MM.1S (cell line): ENCODE results near the gene ELP2.
"Not testable (repeated sequence)": the region's sequence is repeated elsewhere in the genome, so short reads cannot be mapped to it uniquely, and the experiment has no call there.

Source experiments
- CTCF ChIP-seq: fragments of 300-600 bp; sonication (generic); IDR thresholded peaks from 2 replicates; pipeline ENCODE4 v1.5.1; 2016; ENCODE audit warnings: antibody characterized with exemption, low read length, mixed read lengths
- EZH2 ChIP-seq: fragments of 300-600 bp; sonication (generic); optimal IDR thresholded peaks from 2 replicates; pipeline ENCODE3; 2017; ENCODE audit warnings: low read depth, mild to moderate bottlenecking, antibody characterized with exemption, low read length, mixed read lengths
- EZH2phosphoT487 ChIP-seq: fragments of 300-600 bp; sonication (generic); IDR thresholded peaks from 2 replicates; pipeline ENCODE4 v1.6.1; 2018; ENCODE audit warnings: antibody characterized with exemption, low read length

GRCh38 chr18:36116771-36117170, 12.9 kb upstream of the ELP2 start:
- TF ChIP-seq CTCF, EZH2, EZH2phosphoT487: not testable (repeated sequence)
